ENCODE measurements around the gene XPNPEP2. TPM values are rescaled to one million over a fixed set of nuclear protein-coding genes. Genes with fewer than 3 reads are reported as not detected.

Gene XPNPEP2
- total and polyA plus RNA-seq, 9 of the 15 experiments (the other 6 are each of a cell fraction or from before 2014, with no cell fraction given), result 0.03 to 0.19 (median 0.09) TPM; not detected in 5

GRCh38 chrX:129797251-129797906 lies 58.6 kb downstream of the XPNPEP2 start:
- intact Hi-C loops (cut with micrococcal nuclease), result no loop called here
- peaks cover 0 to 5% of the 10 kb centered on the region in 2 experiments; a peak in 1 of 5 replicates for H3K4me1 ChIP-seq (replicated peaks in 1 of 2; ENCODE audit: control insufficient read depth in 2 of 2, insufficient read depth in 2 of 2, low read length in 2 of 2)
- no peaks in the 10 kb centered on the region for H3K79me2 ChIP-seq (ENCODE audit: control insufficient read depth, insufficient read depth, low read length)
- H3K4me3 ChIP-seq, result no peak overlapping the region
- H4K20me1 ChIP-seq (replicated peaks; ENCODE audit: control insufficient read depth, insufficient read depth, low read length), result no peaks in the 10 kb centered on the region
- in situ Hi-C loops (cut with MboI), result no loop called here
- no peak for DNase-seq (ENCODE audit: extremely low read depth in 1 of 4, low spot score in 3 of 4)
- no peak overlapping the region for H3K9ac ChIP-seq (ENCODE audit: insufficient read depth in 1 of 2, low read depth in 2 of 2, low read length in 2 of 2)
- H3K4me2 ChIP-seq (ENCODE audit: insufficient read depth, low read length), result no peak overlapping the region
- H3K9me1 ChIP-seq (ENCODE audit: control insufficient read depth, insufficient read depth, low read length), result peaks cover 2% of the 10 kb centered on the region
- ATAC-seq, result no peak
- ChIA-PET POLR2A (interaction anchor here (0.6 kb wide), 2 partner anchors 14 to 87 kb away, joined by 3 to 4 read pairs; no protein-coding TSS in a partner anchor), CTCF (ENCODE audit: low intra/inter-chr PET ratio) (no interaction called here)
- H2AFZ ChIP-seq (ENCODE audit: low read depth, low read length), result no peak overlapping the region
- no TSS peak for BruUV-seq (replicated peaks)
- no peak for TF ChIP-seq SAFB (IDR thresholded peaks at IDR 0.05; ENCODE audit: borderline replicate concordance, low read depth, low read length)
- no peak for TF ChIP-seq CREM (IDR thresholded peaks at IDR 0.05; ENCODE audit: low read depth)
- no peak for TF ChIP-seq HLTF (IDR thresholded peaks at IDR 0.05)
- TF ChIP-seq PCBP2 (IDR thresholded peaks at IDR 0.05; ENCODE audit: low read depth, low read length, poor library complexity, severe bottlenecking), result no peak
- no peak for TF ChIP-seq ZBTB11 (CRISPR knock-in tag; IDR thresholded peaks at IDR 0.05)
- TF ChIP-seq GABPB1 (CRISPR knock-in tag; IDR thresholded peaks at IDR 0.05), result no peak
- no peak for TF ChIP-seq ZNF551 (CRISPR knock-in tag; IDR thresholded peaks at IDR 0.05)
- TF ChIP-seq CHCHD3 (CRISPR knock-in tag; IDR thresholded peaks at IDR 0.05), result no peak
- TF ChIP-seq YY1 (IDR thresholded peaks at IDR 0.05; ENCODE audit: borderline replicate concordance in 1 of 3, control insufficient read depth in 1 of 3, extremely low read depth in 1 of 3, insufficient read depth in 3 of 3, insufficient read length in 1 of 3, insufficient replicate concordance in 2 of 3, low read depth in 1 of 3, low read length in 2 of 3), result no peak
- TF ChIP-seq GABPB2 (CRISPR knock-in tag; conservative IDR thresholded peaks at IDR 0.05), result no peak
- no peak for TF ChIP-seq BHLHE40 (IDR thresholded peaks at IDR 0.05; ENCODE audit: low read length)
- TF ChIP-seq ZNF253 (CRISPR knock-in tag; conservative IDR thresholded peaks at IDR 0.05), result no peak
- no peak for TF ChIP-seq NUFIP1 (IDR thresholded peaks at IDR 0.05; ENCODE audit: partially characterized antibody)
- no peak for TF ChIP-seq MCM7 (IDR thresholded peaks at IDR 0.05)
- WGBS (ENCODE audit: insufficient coverage, low coverage, missing lambda C conversion rate), result 66% methylated on average over 3 of the region's 4 CpGs
- H3K36me3 ChIP-seq (ENCODE audit: control insufficient read depth, insufficient read depth, low read length), result peaks cover 6% of the 10 kb centered on the region; the same call in 1 of the 3 replicates
- H3K27me3 ChIP-seq (ENCODE audit: control insufficient read depth in 2 of 2, insufficient read depth in 2 of 2, low read length in 2 of 2), result no peaks in the 10 kb centered on the region
- H3K27ac ChIP-seq (ENCODE audit: extremely low read depth, low read depth, low read length), result no peak overlapping the region
- H3K9me3 ChIP-seq (replicated peaks; ENCODE audit: control insufficient read depth, insufficient read depth, low read depth, low read length), result no peaks in the 10 kb centered on the region
- no peak for FAIRE-seq

Measured in K562 (cell line).